Fibroblast of villous mesenchyme (primary cell): Measurements from ENCODE around the gene F8. TPM values are rescaled to one million over a fixed set of nuclear protein-coding genes. Genes with fewer than 3 reads are reported as not detected.

ENCODE experiments used
- DNase-seq: peaks from one replicate; pipeline ENCODE4 v3.0.0-alpha.2; 2010; ENCODE audit warnings: low read depth
- H3K4me3 ChIP-seq: 2 replicates; pipeline ENCODE4 v1.5.1; 2011; ENCODE audit warnings: low read depth, mild to moderate bottlenecking, low read length
- total RNA-seq: library from RNA; depleted of rRNA; stranded (reverse); fragments of >200 nt; gene quantifications from 2 replicates; pipeline ENCODE4 v1.2.3, GENCODE V29; 2012
- TF ChIP-seq, protein P1 (sequence below): IDR thresholded peaks from 2 replicates; pipeline ENCODE4 v1.5.1; 2012; ENCODE audit warnings: low read depth, mild to moderate bottlenecking, low read length; ENCODE audit not compliant: insufficient read depth

Gene F8
- total RNA-seq, 1 donor: 2.2 TPM

DNA sequence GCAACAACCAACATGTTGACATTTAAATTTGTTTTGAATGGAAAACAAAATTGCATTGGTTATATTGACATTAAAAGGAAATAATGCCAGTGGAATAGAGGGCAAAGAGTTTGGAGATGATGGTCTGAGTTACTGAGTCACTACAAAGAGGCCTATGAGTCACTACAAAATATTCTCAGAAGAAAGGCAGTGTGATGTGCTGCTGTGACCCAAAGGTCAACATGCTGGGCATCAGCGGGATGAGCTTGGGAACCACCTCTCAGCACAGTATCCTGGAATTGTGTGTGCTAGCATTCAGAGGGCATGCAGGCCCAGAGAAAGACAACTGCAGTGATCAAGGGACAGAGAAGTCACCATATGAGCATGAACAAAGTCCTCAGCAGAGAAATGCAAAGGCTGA lies 45.6 kb upstream of the F8 start:
- TF ChIP-seq, protein P1, sequence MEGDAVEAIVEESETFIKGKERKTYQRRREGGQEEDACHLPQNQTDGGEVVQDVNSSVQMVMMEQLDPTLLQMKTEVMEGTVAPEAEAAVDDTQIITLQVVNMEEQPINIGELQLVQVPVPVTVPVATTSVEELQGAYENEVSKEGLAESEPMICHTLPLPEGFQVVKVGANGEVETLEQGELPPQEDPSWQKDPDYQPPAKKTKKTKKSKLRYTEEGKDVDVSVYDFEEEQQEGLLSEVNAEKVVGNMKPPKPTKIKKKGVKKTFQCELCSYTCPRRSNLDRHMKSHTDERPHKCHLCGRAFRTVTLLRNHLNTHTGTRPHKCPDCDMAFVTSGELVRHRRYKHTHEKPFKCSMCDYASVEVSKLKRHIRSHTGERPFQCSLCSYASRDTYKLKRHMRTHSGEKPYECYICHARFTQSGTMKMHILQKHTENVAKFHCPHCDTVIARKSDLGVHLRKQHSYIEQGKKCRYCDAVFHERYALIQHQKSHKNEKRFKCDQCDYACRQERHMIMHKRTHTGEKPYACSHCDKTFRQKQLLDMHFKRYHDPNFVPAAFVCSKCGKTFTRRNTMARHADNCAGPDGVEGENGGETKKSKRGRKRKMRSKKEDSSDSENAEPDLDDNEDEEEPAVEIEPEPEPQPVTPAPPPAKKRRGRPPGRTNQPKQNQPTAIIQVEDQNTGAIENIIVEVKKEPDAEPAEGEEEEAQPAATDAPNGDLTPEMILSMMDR: no peak
- peak; percentile 47 for DNase-seq

GRCh38 chrX:155065035-155065734 lies 42.7 kb upstream of the F8 start:
- TF ChIP-seq, protein P1: no peak
- no peak overlapping the region for H3K4me3 ChIP-seq
- DNase-seq: peak; percentile 67

More for the DNA sequence above, 45.6 kb upstream of the F8 start:
- no peak overlapping the region for H3K4me3 ChIP-seq

DNA sequence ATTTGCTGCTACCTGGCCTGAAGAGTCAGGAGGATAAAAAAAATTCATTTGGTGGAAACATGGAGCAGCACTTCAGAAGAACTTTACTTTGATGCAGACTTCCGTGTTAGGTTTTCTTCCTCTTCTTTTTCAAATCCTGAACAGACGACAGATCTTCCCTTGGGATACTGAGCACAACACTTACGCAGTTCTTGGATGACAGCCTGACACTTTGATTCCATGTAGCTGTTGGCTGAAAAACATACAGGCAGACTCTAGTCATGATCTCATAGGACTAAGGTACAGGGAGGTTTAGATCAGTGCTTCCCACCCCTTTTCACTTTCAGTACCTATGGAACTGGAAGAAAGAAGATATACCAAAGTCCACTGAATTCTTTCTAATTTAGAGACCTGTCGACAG lies 39.2 kb upstream of the F8 start:
- TF ChIP-seq, protein P1: no peak
- no peak for DNase-seq
- no peak overlapping the region for H3K4me3 ChIP-seq

GRCh38 chrX:155056877-155057792 lies 34.6 kb upstream of the F8 start:
- H3K4me3 ChIP-seq: peak overlapping the region; percentile 34
- TF ChIP-seq, protein P1: peak; percentile 68
- peak; percentile 80 for DNase-seq

DNA sequence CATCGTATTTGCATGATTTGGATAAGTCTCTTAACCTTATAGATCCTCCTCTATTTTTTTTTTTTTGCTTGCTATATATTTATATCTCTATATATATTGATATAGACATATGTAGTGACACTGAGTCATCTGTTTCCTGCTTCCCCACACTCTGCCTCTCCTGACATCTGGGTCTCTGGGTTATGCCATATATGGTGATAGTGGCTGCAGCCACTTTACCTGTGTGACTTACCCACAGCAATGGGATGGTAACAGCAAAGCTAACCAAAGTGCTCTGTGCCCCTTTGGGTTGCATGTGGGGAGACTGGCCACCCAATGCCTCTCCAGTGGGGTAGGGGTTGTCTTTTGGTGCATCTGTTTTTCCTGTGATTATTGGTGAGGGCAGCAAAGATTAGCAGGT lies 33.9 kb upstream of the F8 start:
- TF ChIP-seq, protein P1: no peak
- H3K4me3 ChIP-seq: no peak overlapping the region
- DNase-seq: no peak

- H3K4me3 ChIP-seq: no peak overlapping the region
- DNase-seq: no peak
- TF ChIP-seq, protein P1: no peak
Measured at GRCh38 chrX:155055494-155055893, 33.0 kb upstream of the F8 start.
